Measurements from ENCODE around the gene PCGF1.

The PCGF1 gene

DNA sequence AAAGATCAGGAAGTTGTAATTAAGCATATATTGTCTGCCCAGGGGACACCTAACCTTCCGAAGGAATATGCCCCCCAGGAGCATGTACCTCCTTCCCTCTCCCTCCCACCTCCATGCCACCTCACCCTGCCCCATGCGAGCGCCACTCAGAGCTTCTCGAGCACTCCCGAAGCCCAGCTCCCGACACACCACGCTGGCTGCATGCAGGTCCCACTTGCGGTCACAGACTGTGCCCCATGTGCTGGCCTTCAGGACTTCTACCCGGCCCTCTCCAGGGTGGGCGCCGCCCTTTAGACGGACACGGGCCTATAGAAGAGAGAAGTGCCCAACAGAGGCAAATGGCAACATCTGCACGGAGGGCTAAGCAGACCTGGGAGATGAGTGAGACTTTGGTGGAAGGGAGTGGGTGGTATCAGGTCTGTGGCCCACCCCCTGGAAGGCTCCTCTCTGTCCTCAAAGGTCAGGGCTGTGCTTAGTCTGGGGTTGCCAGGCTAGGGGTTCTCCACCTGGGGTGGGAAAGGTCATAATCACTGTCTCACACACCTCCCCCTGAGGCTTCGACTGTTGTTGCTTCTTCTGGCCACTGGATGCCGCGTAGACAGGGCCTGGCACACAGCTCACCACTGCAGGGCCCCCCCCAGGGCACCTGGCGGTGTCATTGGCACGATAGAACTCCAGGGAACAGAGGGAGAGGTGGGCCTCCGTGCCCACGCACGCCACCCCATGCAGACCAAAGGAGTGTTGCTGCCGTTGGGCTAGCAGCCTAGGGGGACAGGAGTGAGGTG is 28.9 kb upstream of the PCGF1 start:
- DNase-seq: no peak

GRCh38 chr2:74535440-74535965 is 28.0 kb upstream of the PCGF1 start:
- no peak for DNase-seq

DNA sequence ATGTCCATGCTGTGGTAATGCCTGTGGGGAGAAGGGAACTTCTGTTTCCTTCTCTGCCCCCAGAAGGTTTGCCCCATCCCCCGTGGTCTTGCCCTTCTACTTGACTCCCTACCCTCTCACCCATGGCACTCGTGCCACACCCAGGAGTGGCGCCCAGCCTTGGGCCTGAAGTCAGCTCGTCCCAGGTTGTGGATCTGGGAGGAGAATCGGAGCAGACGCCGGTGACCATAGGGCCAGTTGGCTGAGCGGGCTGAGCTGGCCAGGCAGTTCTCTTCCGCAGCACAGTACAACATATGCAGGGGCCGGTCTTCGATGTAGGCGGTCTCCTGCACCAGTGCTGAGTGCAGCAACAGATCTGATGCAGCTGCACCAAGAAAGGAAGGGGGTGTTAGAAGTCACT is 26.9 kb upstream of the PCGF1 start:
- DNase-seq: no peak

DNA sequence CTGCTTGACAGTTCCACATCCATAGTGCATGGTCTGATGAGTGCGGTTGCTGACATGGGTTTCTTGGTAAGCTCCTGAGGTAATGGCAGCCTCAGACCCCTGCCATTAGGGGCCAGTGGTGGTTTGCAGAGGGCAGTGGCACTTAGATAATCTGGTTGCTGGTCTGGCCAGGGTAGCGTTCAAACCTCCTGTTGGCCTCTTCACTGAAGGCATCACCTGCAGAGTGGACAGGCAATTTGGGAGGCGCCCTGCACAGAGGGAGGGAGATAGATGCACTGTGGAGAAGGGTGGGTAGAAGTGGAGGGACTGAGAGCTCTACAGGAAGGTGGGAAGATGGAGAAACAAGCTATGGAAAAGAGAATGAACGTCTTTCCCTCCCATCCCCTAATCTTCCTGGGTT is 26.0 kb upstream of the PCGF1 start:
- DNase-seq: no peak

GRCh38 chr2:74532222-74532621 is 24.7 kb upstream of the PCGF1 start:
- no peak for DNase-seq

- DNase-seq: no peak
Measured at GRCh38 chr2:74531666-74532065, 24.2 kb upstream of the PCGF1 start.

DNA sequence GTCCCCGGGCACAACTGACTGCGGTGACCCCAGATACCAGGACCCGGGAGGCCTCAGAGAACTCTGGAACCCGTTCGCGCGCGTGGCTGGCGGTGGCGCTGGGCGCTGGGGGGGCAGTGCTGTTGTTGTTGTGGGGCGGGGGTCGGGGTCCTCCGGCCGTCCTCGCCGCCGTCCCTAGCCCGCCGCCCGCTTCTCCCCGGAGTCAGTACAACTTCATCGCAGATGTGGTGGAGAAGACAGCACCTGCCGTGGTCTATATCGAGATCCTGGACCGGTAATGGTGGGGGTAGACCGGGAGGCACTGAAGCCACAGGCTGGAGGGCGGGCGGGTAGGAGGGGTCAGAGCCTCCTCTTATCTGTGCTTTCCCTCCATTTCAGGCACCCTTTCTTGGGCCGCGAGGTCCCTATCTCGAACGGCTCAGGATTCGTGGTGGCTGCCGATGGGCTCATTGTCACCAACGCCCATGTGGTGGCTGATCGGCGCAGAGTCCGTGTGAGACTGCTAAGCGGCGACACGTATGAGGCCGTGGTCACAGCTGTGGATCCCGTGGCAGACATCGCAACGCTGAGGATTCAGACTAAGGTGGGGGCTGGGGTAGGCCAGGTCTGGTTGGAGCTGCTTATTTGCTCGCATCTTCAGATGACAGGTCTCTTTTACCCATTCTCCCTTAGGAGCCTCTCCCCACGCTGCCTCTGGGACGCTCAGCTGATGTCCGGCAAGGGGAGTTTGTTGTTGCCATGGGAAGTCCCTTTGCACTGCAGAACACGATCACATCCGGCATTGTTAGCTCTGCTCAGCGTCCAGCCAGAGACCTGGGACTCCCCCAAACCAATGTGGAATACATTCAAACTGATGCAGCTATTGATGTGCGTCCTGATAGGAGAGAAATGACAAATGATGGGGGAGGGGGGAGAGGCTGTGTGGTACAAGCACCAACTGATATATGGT is 23.0 kb upstream of the PCGF1 start:
- peak; percentile 57 to 68 for DNase-seq

GRCh38 chr2:74529357-74530238 is 22.1 kb upstream of the PCGF1 start, which contains the start of the genes AUP1 and HTRA2:
Gene AUP1, minus strand, starts transcription at chr2:74529706. Its CDS starts 77 bp downstream, at chr2:74529629.
Gene HTRA2, plus strand, starts transcription at chr2:74529933. Its CDS starts 74 bp downstream, at chr2:74530007.
- DNase-seq: peak; percentile 94 to 96

GRCh38 chr2:74528600-74529356 is 21.3 kb upstream of the PCGF1 start:
- DNase-seq: peak in 1 of 2 experiments; percentile 24

DNA sequence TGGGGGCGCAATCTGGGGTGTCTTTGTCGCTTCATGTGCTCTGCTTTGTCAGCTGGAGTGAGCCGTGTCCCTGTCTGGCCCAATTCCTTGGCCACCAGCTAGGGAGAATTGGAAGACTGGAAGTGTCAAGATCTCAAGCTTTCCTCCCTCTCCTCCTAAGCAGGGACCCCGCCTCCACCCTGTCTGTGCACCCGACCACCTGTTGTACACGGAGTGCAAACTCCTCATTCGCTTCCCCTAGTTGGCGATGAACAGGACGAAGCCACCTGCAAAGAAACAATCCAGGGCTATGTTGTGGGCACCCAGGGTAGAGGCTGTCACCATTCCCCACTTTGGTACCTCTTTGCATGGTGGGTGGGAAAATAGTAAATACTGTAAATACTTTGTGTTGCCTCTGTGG is 20.2 kb upstream of the PCGF1 start:
- no peak for DNase-seq

GRCh38 chr2:74526649-74527230 is 19.2 kb upstream of the PCGF1 start:
- DNase-seq: no peak

DNA sequence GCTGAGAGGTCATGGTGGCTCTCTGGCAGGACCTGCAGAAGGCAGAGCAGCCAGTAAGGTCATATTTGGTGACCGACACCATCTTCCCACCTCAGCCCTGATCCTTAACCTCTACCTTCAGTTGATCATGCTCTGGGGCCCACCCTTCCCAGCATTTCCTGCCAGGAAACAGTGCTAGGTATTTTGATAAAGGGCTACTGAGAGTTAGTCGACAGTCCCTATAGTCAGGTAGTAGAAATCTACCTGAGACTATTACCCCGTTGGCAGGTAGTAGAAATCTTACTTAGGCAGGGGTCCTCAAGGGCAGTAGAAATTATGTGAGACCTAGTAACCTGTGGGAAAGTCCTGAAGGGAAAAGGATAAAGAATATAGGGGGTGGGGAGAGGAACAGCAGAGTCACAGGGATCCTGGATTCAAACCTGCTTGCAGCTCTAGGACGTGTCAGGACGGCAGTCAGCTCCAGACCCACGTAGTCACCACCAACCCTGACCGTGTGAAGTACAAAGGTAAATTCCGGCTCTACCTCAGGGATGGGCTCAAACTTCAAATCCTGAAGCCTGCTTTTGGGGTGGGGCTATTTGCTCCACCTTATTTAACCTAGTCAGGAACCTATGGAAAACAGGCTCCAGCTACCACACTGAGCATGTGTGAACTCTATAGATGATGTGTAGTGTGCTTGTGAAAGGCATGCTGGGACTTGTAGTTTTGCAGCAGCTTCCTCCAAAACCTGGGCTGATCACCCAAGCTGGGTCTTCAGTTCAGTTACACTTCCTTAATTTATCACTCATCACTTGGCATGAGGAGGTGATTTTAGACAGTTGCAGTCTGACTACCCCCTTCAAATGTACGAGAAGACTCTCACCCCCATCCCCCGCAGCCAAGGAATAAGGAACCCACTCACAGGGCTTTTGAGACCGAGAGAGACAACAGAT is 18.5 kb upstream of the PCGF1 start, which contains the start of gene DQX1:
Gene DQX1 (minus strand): TSS at position 515 of the 932 bp plus-strand sequence. CDS start 502 bp downstream, at position 13.
- DNase-seq: no peak

- no peak for DNase-seq
Measured at GRCh38 chr2:74524955-74525716, 17.6 kb upstream of the PCGF1 start.

- no peak for DNase-seq
Measured at GRCh38 chr2:74524005-74524404, 16.5 kb upstream of the PCGF1 start.

DNA sequence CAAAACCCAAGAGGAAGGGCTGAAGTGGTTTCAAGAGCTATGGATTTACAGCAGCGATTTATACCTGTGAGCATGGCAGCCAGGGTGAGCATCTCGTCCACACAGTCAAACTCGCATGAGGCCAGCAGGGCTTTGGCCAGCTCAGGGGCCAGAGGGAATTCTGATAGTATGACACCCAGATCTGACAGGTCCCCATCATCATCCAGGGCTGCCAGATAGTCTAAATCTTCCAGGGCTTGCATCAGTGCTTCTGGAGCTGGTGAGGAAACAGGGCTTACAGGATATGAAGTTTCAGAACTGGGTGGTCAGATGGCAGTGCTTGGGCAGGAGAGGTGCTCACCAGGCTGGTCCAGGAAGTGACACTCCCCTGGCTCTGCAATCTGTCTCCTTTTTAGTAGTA is 15.0 kb upstream of the PCGF1 start:
- DNase-seq: no peak

DNA sequence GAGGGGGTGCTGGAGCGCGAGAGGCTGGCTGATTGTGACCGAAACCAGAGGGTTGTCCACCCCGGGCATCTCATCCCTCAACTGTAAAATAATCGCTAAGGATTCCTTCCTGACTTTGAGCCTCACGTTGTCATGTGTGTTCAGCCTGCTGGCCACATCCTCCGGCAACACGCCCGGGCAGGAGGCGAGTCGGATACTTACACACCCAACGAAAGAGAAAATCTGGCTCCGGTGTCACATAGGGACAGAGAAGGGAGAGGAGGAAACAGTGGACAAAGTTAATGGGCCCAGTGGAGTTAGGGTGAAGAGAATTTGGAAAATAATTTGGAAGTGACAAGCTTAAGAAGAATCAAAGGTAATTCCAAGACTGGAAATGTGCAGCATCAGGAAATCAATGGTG is 9.2 kb upstream of the PCGF1 start:
- DNase-seq: no peak

DNA sequence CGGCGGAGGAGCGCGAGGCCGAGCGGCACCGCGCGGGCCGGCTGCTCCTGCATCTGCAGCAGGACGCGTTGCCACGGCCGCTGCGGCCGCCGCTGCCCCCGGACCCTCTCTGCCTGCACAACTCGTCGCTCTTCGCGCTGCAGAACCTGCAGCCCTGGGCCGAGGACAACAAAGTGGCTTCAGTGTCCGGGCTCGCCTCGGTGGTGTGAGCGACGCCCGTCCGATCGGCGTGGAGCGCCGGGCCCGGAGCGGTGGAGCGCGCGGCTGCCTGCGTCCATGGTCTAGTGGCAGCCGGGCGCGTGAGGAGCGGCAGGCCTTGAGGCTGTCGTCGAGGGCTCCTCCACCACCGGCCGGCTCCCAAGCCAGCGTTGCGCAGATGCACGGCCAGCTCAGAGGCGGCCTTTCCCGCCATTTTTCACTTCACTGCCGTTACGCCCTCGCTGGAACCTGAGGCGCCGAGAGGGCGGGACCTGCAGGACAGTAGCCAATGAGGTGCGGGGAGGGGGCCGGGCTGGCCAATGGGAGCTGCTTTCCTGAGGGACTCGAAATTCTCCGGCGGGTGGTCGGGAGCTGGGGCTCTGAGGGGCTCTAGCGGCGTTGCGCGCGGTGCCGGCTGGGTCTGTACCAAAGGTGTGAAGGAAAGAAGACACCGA is 8.6 kb upstream of the PCGF1 start:
- DNase-seq: peak; percentile 74 to 82

GRCh38 chr2:74515271-74515980 is 7.9 kb upstream of the PCGF1 start:
- no peak for DNase-seq

Data from activated CD4-positive, alpha-beta T cell treated with anti-CD3 and anti-CD28 coated beads, Interleukin-2, amount 50 U/mL, for 48 hours (primary cell).